ENCODE results near the gene ITGBL1. TPM values are rescaled to one million over a fixed set of nuclear protein-coding genes. Genes with fewer than 3 reads are reported as not detected.

Gene ITGBL1
- total RNA-seq (2014; rRNA removed; shearing (Covaris generic)) (459 and 462 TPM in 2 replicates), polyA plus RNA-seq (2016; fragmentation: Nextera tagmentation; extraction: Ambion mirVana) (332 and 336 TPM in 2 replicates)

- Histone ChIP-seq H3K9me3 (ENCODE audit: low read depth) (no peaks in the 10 kb centered on the region), H3F3A (ENCODE audit: insufficient read depth) (peaks cover 72% of the 10 kb centered on the region), H3K4me1 (ENCODE audit: insufficient read depth) (peaks cover 63% of the 10 kb centered on the region), H3K4me3 (peak within 1 kb of the TSS; percentile 89), H4K20me1 (ENCODE audit: insufficient read depth) (no peaks in the 10 kb centered on the region), H3K79me2 (ENCODE audit: insufficient read depth) (peaks cover 45% of the 10 kb centered on the region), H3K9ac (peak within 1 kb of the TSS; percentile 75), H3K4me2 (ENCODE audit: unreplicated experiment) (peak within 1 kb of the TSS; percentile 80), H3K27me3 (replicated peaks; ENCODE audit: insufficient read depth) (no peaks in the 10 kb centered on the region), H2AFZ (peak within 1 kb of the TSS; percentile 67), H3K36me3 (ENCODE audit: low read depth) (peaks cover 6% of the 10 kb centered on the region; the same call in 1 of the 2 replicates), H3K27ac (peak within 1 kb of the TSS; percentile 60), H3K9me2 (ENCODE audit: insufficient read depth) (peaks cover 5% of the 10 kb centered on the region; the same call in 1 of the 2 replicates)
- peak; percentile 76 for DNase-seq
- in situ Hi-C loops (cut with MboI) = no loop called here
- TF ChIP-seq EZH2phosphoT487 (IDR thresholded peaks at IDR 0.05; ENCODE audit: insufficient read depth, low read depth) (no peak), EZH2 (IDR thresholded peaks at IDR 0.05; ENCODE audit: insufficient read depth, poor library complexity, severe bottlenecking) (no peak)
- 1 to 2% methylated on average over 18 of the region's 18 CpGs for WGBS, 2 experiments (ENCODE audit: low coverage in 1 of 2, low lambda C conversion rate in 2 of 2, missing lambda C conversion rate in 2 of 2)
Observed at GRCh38 chr13:101452519-101453485, at the start of gene ITGBL1. Gene ITGBL1, plus strand, starts transcription at chr13:101452675. Its CDS starts 159 bp downstream, at chr13:101452834.

- H3K79me2 ChIP-seq (ENCODE audit: insufficient read depth) = no peaks in the 10 kb centered on the region
- no peaks in the 10 kb centered on the region for H3K27me3 ChIP-seq (replicated peaks; ENCODE audit: insufficient read depth)
- H3K9me2 ChIP-seq (ENCODE audit: insufficient read depth) = no peaks in the 10 kb centered on the region
- peaks cover 18% of the 10 kb centered on the region for H3F3A ChIP-seq (ENCODE audit: insufficient read depth)
- no peaks in the 10 kb centered on the region for H3K9me3 ChIP-seq (ENCODE audit: low read depth)
- peak; percentile 35 for DNase-seq
- H3K4me3 ChIP-seq = peak overlapping the region; percentile 26
- 0 out of 2 replicates have a peak overlapping the region, but pooled peaks have one; percentile 5 for H3K27ac ChIP-seq
- H4K20me1 ChIP-seq (ENCODE audit: insufficient read depth) = no peaks in the 10 kb centered on the region
- peak overlapping the region; percentile 60 for H3K4me2 ChIP-seq (ENCODE audit: unreplicated experiment)
- peaks cover 16% of the 10 kb centered on the region for H3K4me1 ChIP-seq (ENCODE audit: insufficient read depth)
- H3K36me3 ChIP-seq (ENCODE audit: low read depth) = no peaks in the 10 kb centered on the region
- in situ Hi-C loops (cut with MboI) = no loop called here
- TF ChIP-seq EZH2 (IDR thresholded peaks at IDR 0.05; ENCODE audit: insufficient read depth, poor library complexity, severe bottlenecking) = no peak
- TF ChIP-seq EZH2phosphoT487 (IDR thresholded peaks at IDR 0.05; ENCODE audit: insufficient read depth, low read depth) = no peak
- WGBS, 2 experiments (ENCODE audit: low coverage in 1 of 2, low lambda C conversion rate in 2 of 2, missing lambda C conversion rate in 2 of 2) = 18 to 38% methylated on average over 1 of the region's 1 CpG
- peak overlapping the region; percentile 32 for H2AFZ ChIP-seq
- H3K9ac ChIP-seq = no peak overlapping the region
Observed at GRCh38 chr13:101406791-101407190, 45.7 kb upstream of the ITGBL1 start.

- DNase-seq = no peak
- H3K9ac ChIP-seq = no peak overlapping the region
- H2AFZ ChIP-seq = no peak overlapping the region
- no peak overlapping the region for H3K4me2 ChIP-seq (ENCODE audit: unreplicated experiment)
- no peaks in the 10 kb centered on the region for H3K9me2 ChIP-seq (ENCODE audit: insufficient read depth)
- H3F3A ChIP-seq (ENCODE audit: insufficient read depth) = peaks cover 18% of the 10 kb centered on the region
- H3K4me1 ChIP-seq (ENCODE audit: insufficient read depth) = peaks cover 16% of the 10 kb centered on the region
- no peaks in the 10 kb centered on the region for H3K9me3 ChIP-seq (ENCODE audit: low read depth)
- no peaks in the 10 kb centered on the region for H3K36me3 ChIP-seq (ENCODE audit: low read depth)
- no peaks in the 10 kb centered on the region for H3K27me3 ChIP-seq (replicated peaks; ENCODE audit: insufficient read depth)
- no peak overlapping the region for H3K4me3 ChIP-seq
- in situ Hi-C loops (cut with MboI) = no loop called here
- no peaks in the 10 kb centered on the region for H4K20me1 ChIP-seq (ENCODE audit: insufficient read depth)
- H3K79me2 ChIP-seq (ENCODE audit: insufficient read depth) = no peaks in the 10 kb centered on the region
- TF ChIP-seq EZH2 (IDR thresholded peaks at IDR 0.05; ENCODE audit: insufficient read depth, poor library complexity, severe bottlenecking) (no peak), EZH2phosphoT487 (IDR thresholded peaks at IDR 0.05; ENCODE audit: insufficient read depth, low read depth) (no peak)
- H3K27ac ChIP-seq = no peak overlapping the region
- WGBS, 2 experiments (ENCODE audit: low coverage in 1 of 2, low lambda C conversion rate in 2 of 2, missing lambda C conversion rate in 2 of 2) = 88 to 90% methylated on average over 9 of the region's 9 CpGs
Observed at GRCh38 chr13:101408154-101408553, 44.3 kb upstream of the ITGBL1 start.

GRCh38 chr13:101408992-101409656, 43.4 kb upstream of the ITGBL1 start:
- TF ChIP-seq EZH2phosphoT487 (IDR thresholded peaks at IDR 0.05; ENCODE audit: insufficient read depth, low read depth) = no peak
- no peak for TF ChIP-seq EZH2 (IDR thresholded peaks at IDR 0.05; ENCODE audit: insufficient read depth, poor library complexity, severe bottlenecking)
- H3K9me3 ChIP-seq (ENCODE audit: low read depth) = no peaks in the 10 kb centered on the region
- H3K27ac ChIP-seq = no peak overlapping the region
- no peak for DNase-seq
- no peak overlapping the region for H3K9ac ChIP-seq
- H4K20me1 ChIP-seq (ENCODE audit: insufficient read depth) = no peaks in the 10 kb centered on the region
- no peaks in the 10 kb centered on the region for H3K79me2 ChIP-seq (ENCODE audit: insufficient read depth)
- H3K27me3 ChIP-seq (replicated peaks; ENCODE audit: insufficient read depth) = no peaks in the 10 kb centered on the region
- H3K4me1 ChIP-seq (ENCODE audit: insufficient read depth) = peaks cover 16% of the 10 kb centered on the region
- H3K36me3 ChIP-seq (ENCODE audit: low read depth) = no peaks in the 10 kb centered on the region
- WGBS, 2 experiments (ENCODE audit: low coverage in 1 of 2, low lambda C conversion rate in 2 of 2, missing lambda C conversion rate in 2 of 2) = 89 to 93% methylated on average over 6 of the region's 6 CpGs
- no peak overlapping the region for H3K4me2 ChIP-seq (ENCODE audit: unreplicated experiment)
- no peak overlapping the region for H2AFZ ChIP-seq
- in situ Hi-C loops (cut with MboI) = no loop called here
- H3K9me2 ChIP-seq (ENCODE audit: insufficient read depth) = no peaks in the 10 kb centered on the region
- peaks cover 18% of the 10 kb centered on the region for H3F3A ChIP-seq (ENCODE audit: insufficient read depth)
- H3K4me3 ChIP-seq = no peak overlapping the region
